Measurements from ENCODE around the gene ARL14.
"Not testable (repeated sequence)": the region's sequence is repeated elsewhere in the genome, so short reads cannot be mapped to it uniquely, and the experiment has no call there.

ARL14 gene

DNA sequence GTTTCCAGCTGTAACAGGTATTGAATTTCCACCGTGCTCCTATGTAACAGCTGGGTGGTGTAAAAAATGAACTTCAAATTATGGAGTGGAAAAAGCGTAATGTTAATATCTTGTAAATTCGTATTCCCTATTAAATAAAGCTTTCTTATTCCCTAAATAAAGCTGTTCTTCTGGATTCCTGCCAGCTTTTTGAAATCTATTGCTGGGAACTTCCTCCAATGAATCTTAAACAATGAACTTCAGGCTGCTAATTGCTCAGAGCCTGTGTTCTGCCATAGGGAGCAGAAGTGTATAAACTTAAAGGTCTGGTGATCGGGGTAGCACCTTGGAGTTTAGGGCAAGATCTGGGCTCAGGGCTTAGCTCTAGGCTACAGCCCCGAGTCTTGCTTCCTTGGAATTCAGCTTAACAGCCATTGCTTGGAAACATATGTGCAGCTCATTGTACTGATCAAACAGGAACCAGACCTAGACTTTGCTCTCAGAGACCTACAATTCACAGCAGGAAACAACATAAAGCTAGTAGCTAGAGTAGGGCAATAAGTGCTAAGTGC is 1.4 kb downstream of the ARL14 start:
- DNase-seq, result no peak

DNA sequence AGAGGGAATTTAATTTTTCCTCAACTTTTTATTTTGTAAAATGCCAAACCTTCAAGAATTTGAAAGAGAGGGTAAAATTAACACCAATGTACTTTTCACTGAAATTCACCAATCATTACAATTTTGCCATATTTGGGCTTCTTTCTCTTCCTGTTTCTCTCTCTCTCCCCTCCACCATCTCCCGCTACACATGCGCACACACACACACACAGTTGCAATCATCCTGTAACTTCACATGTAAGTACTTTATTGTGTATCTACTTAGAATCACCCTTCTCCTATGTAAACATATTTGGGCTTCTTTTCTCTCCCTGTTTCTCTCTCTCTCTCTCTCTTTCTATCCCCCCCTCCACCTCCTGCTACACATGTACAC is 7.4 kb downstream of the ARL14 start:
- no peak for DNase-seq

DNA sequence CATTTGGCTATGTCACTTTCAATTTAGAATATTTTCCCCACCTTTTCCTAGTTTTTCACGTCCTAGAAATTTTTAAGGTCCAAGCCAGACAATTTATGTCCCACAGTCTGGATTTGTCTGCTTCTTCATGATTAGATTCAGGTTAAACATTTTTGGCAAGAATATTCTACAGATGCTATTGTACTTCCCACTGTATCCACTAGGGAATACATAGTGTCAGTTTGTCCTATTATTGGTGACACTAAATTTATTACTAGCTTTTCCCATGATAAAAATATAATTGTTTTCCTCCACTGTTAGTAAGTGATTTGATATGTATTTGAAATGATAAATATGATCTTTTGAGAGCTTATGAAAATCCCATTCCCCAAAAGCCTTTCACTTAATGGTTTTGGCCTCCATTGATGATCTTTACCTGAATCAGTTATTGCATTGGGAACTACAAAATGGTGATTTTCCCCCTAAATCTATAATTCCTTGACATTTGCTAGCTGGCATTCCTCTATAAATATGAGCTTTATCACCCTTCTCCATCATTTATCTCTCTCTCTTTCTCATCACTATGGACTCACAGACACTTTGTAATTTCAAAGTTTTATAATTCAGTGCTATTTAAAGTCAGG is 8.3 kb downstream of the ARL14 start:
- no peak for DNase-seq

DNA sequence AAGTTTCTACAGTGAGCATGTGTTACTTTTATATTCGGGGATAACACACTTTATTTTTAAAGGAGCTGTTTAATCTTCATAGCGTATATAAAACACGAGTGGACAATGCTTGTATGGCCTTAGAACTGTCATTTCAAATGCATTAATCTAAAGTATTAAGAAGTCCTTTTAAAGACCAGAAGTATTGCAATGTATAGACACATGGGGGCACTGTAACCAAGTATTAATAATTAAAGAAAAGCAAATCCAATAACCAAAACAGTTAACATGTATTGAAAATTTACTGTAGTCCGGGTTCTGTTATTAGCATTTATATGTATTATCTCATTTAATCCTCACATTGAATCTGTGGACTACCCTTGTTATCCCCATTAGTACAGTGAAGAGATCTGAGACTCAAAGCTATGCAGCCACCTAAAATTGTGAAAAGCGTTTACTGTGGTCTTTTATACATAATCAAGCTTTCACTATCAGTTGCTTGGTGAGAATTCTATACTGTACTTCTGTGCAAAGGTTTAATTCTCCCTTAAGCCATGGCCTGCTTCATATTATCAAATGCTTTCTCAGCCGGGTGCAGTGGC is 10.1 kb downstream of the ARL14 start:
- no peak for DNase-seq

DNA sequence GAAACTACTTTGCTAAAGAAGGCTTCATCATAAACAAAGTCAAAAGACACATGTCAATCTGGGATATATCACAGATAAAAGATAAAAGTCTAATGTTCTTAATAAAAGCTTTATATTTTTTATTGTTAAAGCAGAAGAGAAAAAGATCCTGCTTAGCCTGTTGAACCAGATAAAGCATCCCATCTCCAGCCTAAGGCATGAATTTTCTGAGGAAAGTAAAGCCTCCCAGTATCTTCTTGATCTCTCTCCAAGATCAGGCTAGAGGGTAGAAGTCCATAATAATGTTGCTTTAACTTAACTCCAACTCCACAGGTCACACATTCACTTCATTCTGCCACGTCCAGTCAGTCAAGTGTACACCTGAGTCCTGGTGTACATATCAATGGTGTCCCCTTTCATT is 14.2 kb downstream of the ARL14 start:
- no peak for DNase-seq

DNA sequence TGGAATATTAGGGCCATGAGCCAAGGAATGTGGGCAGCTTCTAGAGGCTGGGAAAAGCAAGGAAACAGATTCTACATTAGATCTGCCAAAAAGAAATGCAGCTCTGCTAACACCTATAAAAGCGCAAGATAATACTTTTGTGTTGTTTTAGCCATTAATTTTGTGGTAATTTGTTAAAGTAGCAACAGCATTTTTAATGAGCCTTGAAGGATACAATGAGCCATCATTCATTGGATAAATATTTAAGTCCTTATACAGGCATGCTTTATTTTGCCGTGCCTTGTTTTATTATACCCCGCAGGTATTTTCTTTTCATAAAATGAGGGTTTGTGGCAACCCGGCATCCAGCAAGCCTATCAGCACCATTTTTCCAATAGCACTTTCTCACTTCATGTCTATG is 15.0 kb downstream of the ARL14 start:
- DNase-seq, result no peak

DNA sequence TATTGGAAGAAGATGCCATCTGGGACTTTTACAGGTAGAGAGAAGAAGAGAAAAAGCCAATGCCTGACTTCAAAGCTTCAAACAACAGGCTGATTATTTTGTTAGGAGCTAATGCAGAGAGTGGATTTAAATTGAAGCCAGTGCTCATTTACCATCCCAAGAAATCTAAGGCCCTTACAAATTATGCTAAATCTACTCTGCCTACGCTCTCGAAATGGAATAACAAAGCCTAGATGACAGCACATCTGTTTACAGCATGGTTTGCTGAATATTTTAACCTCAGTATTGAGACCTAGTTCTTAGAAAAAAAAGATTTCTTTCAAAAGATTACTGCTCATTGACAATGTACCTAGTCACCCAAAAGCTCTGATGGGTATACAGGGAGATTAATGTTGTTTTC is 16.2 kb downstream of the ARL14 start:
- no peak for DNase-seq

DNA sequence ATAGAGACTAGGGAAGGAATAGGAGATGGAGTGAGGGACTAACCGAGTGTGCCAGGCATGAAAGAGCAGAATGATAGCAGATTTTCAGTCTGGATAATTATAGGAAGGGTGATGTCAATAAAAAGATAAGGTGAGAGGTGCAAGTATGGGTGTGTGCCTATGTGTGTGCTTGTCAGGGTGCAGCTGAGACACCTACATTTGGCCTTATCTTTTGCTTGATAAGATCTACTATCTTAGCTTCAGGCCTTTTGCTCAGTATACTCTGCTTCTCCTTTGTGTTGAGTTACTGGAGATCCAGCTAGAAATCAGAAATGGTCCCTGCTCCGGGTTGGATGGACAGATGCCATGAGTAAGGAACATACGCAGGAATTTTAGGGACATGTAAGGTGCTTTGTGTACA is 17.4 kb downstream of the ARL14 start:
- no peak for DNase-seq

DNA sequence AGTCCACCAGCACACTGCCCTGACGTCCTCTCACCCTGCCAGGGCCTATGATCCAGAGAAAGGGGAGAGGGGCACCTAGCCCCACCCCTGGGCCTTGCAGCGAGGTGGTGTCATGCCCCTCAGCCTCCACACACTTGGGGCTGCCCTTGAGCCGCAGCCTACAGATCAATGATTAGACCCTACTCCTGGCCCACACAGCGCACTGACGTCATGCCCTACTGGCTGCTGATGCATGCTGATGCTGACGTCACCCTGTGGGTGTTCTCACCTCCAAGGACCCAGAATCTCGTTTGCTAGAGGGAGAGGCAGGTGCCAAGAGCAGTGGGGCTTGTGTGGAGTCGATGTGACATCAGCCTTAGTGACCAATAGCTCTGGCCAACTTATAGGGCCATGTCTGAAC is 18.0 kb downstream of the ARL14 start:
- DNase-seq, result no peak

DNA sequence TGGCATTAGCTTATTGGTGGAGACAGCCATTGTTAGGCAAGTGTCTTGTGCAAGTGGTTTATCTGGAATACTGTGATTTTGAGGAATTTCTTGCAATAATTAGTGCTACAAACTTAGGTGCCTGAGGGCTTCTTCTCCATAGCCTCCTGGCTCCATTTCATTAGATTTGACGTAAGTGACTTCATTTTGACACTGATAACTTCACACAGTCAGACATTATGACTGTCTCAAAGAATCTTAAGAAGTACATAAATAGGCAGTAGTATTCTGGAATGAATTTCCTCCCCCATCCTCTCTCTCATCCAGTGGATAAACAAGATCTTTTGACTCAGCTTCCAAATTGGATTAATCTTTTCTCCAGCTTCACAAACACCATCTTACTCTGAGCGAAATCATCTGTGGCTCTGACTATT is 19.0 kb downstream of the ARL14 start:
- no peak for DNase-seq

DNA sequence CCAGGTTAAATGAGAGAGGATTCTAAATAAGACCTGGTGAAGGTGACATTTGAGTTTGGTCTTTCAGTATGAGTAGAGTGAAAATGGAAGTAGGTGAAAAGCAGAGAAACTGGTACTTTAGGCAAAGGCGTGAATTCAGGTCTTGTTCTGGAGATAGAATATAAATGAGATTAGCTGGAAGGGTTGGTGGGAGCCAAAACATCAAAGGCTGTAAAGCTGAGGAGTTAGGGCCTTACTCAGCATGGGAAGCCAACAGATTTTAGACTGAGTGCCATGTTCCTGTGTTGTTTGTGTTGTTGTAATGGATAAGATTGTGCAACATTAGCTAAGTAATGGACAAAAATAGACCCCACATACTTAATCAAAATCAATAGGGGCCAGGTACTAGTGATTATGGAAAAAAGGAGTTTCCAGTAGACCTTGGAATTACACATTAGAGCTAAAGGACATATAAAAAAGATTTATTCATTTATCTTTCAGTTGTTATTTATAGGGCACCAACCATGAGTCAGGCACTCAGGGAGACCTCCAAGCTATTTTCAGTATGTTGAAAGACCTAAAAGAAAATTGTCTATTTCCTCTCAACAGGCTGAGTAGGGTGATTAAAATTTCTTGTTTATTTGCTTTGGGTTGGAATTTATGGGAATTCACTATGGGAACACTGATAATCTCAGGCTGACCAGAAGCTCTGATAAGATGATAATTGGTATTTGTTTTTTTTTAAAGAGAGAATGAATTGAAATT is 20.8 kb downstream of the ARL14 start:
- no peak for DNase-seq

DNA sequence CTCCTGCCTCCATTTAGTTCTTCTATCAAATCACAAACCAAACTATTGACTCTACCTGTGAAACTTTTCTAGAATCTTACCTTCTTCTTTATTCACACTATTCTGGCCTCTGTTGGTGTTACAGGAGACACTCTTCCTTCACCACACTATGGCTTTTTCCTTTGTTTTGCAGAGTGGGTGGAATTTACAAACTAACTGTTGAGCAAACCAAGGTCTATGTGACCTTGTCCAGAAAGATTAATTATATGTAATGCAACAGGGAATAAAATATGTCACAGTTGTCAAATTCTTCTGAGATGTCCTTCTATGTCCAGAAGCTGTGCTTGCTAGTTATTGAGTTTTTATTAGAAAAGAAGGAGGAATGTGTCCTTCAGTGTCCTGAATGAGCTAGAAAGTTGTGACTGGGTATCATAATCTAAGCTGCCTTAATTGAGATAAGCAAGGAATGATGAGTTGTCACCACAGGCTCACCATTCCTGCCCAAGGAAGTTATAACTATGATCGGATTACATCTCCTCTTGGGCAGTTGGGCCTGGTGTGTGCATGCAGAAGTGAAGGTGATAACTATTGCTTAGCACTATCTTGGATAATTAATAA is 21.7 kb downstream of the ARL14 start:
- DNase-seq, result no peak

DNA sequence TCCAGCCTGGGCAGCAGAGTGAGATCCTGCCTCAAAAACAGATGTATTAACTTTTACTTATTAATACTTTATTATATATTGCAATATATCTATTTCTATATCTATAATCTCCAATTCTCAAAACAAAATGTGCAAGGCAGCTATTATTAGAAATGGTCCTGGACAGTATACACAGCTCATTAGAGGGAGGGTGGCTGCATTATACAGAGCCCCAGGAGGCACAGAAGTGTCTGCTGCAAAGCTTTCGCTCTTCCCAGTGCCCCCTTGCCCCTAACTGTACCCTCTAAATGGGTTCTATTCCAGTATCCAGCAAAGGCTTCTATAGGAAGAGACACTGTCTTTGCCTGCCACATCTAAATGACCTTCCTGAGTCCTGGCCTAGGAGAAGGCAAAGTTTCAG is 24.5 kb downstream of the ARL14 start:
- DNase-seq, result no peak

DNA sequence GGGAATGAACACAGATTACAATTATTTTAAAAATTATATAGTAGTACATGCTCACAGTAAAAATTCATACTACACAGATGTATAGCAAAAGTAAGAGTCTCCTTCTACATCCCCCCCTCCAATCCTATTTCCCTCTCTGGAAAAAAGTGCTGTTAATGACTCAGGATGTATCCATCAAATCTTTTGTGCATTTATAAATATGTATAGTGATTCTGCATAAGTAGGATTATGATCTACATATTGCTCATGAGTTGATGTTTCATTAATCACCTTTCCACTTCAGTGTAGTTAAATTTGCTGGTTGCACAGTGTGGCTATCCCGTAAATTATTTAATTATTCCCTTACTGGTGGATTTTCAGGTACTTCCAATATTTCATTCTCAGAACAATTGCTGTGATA is 25.3 kb downstream of the ARL14 start:
- no peak for DNase-seq

DNA sequence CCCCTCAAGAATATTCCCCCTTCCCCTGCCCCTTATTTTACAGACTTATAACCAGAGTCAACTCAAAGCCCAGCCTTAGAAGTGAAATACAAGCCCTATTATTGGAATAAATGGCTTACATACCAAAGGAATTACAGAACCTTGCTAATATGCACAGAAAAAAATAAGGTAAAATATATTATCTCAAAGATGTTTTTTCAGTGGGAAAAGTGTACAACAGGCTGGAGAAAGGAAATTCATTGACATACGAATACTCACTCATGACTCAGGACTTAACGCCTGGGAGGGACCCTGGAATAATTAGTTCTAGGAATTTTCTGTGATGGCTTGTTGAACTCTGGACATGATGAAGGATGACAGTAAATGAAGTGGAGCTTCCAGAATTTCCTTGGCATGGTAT is 27.0 kb downstream of the ARL14 start:
- DNase-seq, result no peak

DNA sequence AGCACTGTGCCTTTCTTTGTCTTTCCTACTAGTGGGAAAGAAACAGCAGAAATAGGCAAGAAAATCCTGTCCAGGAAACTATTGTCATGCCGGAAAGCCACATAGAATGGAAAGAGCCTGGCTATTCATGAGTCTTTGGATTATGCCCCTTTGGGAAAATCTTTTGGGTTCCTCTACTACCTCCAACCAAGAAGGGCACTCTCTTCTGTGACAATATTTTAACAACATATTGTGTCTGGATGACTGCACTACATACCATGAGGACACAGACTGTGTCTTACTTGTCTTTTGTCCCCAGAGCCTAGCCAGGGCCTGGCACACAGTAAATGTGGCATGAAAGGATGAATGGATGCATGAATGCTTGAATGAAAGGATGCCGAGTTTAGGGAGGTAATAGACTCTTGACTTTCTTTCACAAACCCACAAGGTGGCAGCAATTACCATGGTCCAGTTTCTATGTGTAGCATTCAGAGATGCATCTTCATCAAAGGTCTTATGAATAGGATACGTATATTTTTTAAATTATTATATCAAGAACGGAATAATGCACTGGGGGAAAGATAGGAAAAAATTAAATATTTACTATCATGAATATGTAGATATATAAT is 30.3 kb downstream of the ARL14 start:
- no peak for DNase-seq

DNA sequence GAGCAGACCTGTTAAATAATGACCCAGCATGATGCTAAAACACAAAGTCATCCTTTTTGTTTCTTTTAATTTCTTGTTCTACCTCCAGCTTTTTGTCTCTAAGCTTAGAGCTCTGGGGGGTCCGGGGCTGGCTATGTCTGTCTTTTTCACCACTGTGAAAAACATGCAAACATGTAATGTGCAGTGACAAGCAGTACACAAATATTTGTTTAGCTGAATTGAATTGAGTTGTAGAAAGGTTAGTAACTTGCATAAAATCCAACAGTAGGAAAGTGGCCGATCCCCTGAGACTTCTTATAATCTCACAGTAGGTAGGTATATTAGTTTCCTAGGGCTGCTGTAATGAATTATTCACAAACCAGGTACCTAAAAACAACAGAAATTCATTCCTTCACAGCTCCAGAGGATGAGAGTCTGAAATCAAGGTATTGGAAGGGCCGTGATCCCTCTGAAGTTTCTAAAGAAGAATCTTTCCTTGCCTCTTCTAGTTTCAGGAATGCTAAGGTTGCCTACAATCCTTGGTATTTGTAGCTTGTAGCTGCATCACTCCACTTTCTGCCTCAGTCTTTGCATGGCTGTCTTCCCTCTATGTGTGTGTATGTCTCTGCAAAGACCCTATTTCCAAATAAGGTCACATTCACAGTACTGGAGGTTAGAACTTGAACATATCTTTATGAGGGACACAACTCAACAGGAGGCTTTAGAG is 32.7 kb downstream of the ARL14 start:
- no peak for DNase-seq

DNA sequence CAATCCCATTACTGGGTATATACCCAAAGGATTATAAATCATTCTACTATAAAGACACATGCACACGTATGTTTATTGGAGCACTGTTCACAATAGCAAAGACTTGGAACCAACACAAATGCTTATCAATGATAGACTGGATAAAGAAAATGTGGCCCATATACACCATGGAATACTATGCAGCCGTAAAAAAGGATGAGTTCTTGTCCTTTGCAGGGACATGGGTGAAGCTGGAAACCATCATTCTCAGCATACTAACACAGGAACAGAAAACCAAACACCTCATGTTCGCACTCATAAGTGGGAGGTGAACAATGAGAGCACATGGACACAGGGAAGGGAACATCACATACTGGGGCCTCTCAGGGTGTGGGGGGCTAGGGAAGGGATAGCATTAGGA is 36.2 kb downstream of the ARL14 start:
- DNase-seq, result not testable (repeated sequence)

DNA sequence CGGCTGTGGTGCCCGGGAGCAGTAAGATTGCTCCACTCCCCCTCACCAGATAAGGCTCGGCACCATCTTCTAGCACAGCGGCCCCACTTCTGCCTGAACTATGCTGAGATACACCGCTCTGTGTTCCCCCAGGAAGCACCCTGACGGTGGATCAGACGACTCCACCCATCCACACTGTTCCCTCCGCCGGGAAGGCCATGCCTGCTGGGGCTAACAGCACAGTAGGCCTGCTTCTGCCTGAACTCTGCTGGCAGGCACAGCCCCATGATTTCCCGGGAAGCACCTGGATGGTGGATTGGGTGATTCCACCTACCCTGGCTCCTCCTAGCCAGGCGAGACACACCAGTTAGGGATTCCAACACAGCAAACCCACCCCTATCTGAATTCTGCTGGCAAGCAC is 42.8 kb downstream of the ARL14 start:
- DNase-seq, result no peak

DNA sequence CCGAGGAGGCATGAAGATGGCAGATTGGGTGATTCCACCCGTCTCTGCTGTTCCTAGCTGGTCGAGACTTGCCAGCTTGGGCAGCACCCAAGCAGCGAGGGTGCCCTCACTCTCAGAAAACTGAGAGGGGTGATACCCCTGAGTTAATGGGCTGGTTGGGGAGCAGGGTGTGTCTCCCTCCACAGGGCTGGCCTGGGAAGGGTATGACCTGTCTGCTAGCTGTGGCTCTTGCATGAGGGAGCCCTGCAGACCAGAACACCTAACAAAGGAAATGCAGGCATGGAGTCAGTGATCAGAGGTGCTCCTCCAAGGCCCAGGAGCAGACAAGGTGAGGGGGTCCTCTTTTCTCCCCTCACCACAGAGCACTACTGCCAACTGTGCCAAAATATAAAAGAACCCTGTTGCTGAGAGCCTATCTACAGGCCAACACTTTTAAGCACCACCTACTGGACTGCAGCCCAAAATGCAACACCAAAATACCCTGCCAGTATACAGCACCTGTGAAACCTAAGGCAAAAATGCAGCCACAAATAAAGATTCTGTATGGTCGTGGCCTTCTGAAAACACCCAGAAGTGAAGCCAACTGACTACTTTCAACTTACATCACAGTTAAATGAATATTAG is 43.3 kb downstream of the ARL14 start:
- DNase-seq, result no peak

DNA sequence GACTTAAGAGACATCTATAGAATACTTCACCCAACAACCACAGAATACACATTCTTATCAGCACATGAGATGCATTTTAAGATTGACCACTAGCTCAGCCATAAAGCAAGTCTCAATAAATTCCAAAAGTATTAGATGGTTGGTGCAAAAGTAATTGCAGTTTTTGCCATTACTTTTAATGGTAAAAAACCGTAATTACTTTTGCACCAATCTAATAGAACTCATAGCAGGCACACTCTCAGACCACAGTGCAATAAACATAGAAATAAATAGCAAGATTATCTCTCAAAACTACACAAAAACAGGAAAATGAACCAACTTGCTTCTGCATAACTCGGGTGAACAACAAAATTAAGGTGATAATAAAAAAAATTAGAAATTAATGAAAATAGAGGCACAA is 45.4 kb downstream of the ARL14 start:
- DNase-seq, result no peak

DNA sequence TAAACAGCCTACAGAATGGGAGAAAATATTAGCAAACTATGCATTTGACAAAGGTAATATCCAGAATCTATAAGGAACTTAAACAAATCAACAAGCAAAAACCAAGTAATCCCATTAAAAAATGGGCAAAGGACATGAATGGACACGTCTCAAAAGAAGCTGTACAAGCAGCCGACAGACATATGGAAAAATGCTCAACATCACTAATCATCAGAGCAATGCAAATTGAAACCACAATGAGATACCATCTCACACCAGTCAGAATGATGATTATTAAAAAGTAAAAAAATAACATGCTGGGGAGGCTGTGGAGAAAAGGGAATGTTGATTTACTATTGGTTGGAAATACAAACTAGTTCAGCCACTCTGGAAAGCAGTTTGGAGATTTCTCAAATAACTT is 48.4 kb downstream of the ARL14 start:
- no peak for DNase-seq

Measured in CD4-positive, alpha-beta T cell treated with Interleukin-15 for 1 hour (primary cell).